GM06990 (cell line): Measurements from ENCODE around the gene TUBB3.

ENCODE experiments used
- DNase-seq: peaks from one replicate; pipeline ENCODE4 v3.0.0-alpha.2; 2011; ENCODE audit not compliant: insufficient read length; ENCODE audit errors: extremely low read depth
- H3K27me3 ChIP-seq: replicated peaks from 2 replicates; pipeline ENCODE4 v1.6.0; 2011; ENCODE audit warnings: low read length; ENCODE audit not compliant: control insufficient read depth, insufficient read depth
- H3K36me3 ChIP-seq: 2 replicates; pipeline ENCODE4 v1.5.1; 2011; ENCODE audit warnings: low read length; ENCODE audit not compliant: control insufficient read depth, insufficient read depth
- H3K4me3 ChIP-seq: replicated peaks from 2 replicates; pipeline ENCODE4 v1.5.1; 2011; ENCODE audit warnings: low read depth, mild to moderate bottlenecking, control low read depth, low read length
- TF ChIP-seq, protein P1 (sequence below): IDR thresholded peaks from 2 replicates; pipeline ENCODE4 v1.5.1; 2011; ENCODE audit warnings: low read length, control low read depth, mild to moderate bottlenecking, inconsistent platforms; ENCODE audit not compliant: insufficient read depth, poor library complexity, severe bottlenecking

Gene TUBB3

DNA sequence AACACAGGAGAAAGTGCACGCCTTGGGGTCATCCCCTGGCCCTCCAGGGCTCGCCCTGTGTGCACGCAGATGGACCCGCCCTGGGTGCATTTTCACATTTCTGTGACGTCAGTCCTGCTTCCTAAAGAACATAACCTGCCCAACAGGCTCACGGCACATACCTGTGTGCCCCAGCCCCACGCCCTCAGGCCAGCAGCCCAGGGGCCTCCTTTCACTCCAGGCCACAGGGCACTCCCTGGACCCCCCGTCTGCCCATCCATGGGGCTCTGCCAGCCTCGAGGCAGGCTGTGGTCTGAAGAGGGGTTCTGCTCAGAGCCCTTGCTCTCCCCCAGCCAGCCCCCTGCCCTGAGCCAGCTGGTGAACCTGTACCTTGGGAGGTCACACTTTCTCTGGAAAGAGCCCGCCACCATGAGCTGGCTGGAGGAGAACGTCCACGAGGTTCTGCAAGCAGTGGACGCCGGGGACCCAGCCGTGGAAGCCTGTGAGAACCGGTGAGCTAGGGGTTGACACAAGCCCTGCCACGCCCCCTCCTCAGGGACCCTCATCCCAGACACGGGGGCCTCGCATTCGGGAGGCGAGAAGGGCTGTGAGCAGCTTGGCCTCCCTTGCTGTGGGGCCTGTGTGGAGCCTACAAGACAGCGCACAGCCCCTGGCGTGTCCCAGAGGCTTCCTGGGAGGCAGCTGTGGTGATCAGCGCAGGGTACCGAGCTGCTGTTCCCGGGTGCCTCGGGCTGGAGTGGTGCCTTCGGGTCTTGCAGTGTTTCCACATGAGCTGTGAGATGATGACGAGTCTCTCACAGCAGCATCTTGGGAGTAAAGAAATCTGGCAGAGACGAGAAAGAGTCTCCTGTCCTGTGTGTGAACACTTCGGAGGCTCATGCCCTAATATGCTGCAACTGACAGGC lies 18.3 kb upstream of the TUBB3 start:
- DNase-seq = no peak
- no peak overlapping the region for H3K4me3 ChIP-seq
- peaks cover 36% of the 10 kb centered on the region for H3K36me3 ChIP-seq
- TF ChIP-seq, protein P1, sequence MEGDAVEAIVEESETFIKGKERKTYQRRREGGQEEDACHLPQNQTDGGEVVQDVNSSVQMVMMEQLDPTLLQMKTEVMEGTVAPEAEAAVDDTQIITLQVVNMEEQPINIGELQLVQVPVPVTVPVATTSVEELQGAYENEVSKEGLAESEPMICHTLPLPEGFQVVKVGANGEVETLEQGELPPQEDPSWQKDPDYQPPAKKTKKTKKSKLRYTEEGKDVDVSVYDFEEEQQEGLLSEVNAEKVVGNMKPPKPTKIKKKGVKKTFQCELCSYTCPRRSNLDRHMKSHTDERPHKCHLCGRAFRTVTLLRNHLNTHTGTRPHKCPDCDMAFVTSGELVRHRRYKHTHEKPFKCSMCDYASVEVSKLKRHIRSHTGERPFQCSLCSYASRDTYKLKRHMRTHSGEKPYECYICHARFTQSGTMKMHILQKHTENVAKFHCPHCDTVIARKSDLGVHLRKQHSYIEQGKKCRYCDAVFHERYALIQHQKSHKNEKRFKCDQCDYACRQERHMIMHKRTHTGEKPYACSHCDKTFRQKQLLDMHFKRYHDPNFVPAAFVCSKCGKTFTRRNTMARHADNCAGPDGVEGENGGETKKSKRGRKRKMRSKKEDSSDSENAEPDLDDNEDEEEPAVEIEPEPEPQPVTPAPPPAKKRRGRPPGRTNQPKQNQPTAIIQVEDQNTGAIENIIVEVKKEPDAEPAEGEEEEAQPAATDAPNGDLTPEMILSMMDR = no peak
- no peaks in the 10 kb centered on the region for H3K27me3 ChIP-seq

DNA sequence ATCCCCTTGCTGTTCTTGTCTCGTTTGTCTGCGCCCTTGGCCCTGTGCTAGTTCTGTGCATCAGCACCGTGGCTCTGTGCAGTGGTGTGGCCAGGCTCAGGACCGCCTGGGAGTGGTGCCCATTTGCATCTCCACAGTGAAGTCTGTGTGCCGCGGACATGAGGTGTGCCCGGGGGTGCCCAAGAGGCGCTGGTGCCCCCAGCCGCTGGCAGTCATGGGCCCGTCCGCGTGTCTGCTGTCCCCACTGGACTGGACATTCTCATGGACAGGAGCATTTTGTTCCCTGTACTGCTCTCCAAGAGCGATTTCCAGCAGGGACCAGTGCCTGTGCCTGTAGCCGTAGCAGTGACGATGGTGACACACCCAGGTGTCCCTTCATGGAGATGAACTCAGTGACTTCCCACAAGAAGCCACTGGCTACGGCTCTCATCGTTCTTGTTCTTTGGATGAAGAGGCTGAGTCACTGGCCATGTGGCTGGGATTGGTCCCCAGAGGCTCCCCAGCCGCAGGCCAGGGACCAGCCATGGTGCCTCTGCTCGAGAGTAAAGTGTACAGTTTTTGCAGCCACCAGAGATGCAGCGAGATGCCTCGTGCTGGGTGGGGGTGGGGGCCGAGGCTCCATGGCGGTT lies 17.5 kb upstream of the TUBB3 start:
- TF ChIP-seq, protein P1 = no peak
- Histone ChIP-seq H3K36me3 (peaks cover 38% of the 10 kb centered on the region), H3K27me3 (no peaks in the 10 kb centered on the region), H3K4me3 (no peak overlapping the region)
- DNase-seq = no peak

DNA sequence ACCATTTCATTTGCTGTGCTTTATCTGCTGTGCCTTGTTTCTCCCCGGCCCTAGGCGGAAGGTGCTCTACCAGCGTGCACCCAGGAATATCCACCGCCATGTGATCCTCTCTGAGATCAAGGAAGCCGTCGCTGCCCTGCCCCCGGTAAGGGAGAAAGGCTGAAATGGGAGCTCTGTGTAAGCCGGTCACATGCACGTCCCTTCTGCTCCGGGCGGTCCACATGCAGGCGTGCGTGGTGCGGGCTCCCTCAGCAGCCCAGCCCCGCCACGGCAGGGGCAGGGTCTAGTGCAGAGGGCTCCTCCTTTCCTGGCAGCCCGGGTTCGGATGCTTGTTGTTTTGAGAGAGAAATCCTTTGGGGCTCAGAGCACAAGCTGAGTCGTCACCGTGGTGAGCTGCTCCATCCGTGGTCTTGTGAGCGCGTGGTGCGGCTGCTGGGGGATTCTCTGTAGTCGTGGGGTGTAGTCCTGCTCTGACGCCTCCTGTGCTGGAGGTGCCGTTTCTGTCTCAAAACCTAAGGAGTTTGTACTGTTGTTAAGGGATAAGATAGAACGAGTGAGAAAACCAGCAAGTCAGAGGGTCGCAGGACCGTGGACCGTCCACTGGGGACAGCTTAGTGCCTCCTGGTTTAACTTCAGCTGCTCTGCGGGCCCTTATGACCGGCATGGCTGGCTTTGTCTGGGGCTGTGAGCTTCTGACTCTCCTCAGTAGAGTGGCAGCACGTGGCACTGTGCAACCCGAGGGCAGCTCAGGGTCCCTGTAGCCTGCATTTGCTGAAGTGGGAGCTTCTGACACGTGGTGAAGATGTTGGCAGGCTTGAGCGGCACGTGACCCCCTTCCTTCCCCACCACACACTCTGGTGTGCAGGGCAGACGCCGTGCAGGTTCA lies 16.8 kb upstream of the TUBB3 start:
- DNase-seq = no peak
- H3K36me3 ChIP-seq = peaks cover 42% of the 10 kb centered on the region
- no peak overlapping the region for H3K4me3 ChIP-seq
- TF ChIP-seq, protein P1 = no peak
- H3K27me3 ChIP-seq = no peaks in the 10 kb centered on the region

DNA sequence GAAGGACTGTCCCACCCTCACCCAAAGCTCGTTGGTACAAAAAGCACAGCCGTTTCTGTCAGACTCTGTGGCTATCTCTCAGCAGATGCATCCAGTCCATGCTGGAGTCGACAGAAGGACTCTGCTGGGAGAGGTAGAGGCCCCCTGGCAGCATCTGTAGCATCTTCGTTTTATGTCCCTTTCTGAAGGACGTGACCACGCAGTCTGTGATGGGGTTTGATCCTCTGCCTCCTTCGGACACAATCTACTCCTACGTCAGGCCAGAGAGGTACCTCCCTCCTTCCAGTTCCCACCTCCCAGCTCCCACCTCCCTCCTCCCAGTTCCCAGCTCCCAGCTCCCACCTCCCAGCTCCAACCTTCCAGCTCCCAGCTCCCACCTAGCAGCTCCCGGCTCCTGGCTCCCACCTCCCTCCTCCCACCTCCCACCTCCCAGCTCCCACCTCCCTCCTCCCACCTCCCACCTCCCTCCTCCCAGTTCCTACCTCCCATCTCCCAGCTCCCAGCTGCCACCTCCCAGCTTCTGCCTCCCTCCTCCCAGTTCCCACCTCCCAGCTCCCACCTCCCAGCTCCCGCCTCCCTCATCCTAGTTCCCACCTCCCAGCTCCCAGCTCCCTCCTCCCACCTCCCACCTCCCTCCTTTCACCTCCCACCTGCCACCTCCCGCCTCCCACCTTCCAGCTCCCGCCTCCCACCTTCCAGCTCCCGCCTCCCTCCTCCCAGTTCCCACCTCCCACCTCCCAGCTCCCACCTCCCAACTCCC lies 15.9 kb upstream of the TUBB3 start:
- no peak overlapping the region for H3K4me3 ChIP-seq
- peaks cover 45% of the 10 kb centered on the region for H3K36me3 ChIP-seq
- H3K27me3 ChIP-seq = no peaks in the 10 kb centered on the region
- TF ChIP-seq, protein P1 = no peak
- DNase-seq = no peak

DNA sequence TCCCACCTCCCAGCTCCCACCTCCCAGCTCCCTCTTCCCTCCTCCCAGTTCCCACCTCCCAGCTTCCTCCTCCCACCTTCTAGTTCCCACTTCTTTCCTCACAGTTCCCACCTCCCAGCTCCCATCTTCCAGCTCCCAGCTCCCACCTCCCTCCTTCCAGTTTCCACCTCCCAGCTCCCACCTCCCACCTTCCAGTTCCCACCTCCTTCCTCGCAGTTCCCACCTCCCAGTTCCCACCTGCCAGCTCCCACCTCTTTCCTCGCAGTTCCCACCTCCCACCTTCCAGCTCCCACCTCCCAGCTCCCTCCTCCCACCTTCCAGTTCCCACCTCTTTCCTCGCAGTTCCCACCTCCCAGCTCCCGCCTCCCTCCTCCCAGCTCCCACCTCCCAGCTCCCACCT lies 14.9 kb upstream of the TUBB3 start:
- H3K36me3 ChIP-seq = peaks cover 47% of the 10 kb centered on the region
- DNase-seq = no peak
- no peak overlapping the region for H3K4me3 ChIP-seq
- TF ChIP-seq, protein P1 = no peak
- H3K27me3 ChIP-seq = no peaks in the 10 kb centered on the region
